OCI-LY7 (cell line): ENCODE data around the gene UBP1.

Experiments used
- CTCF ChIP-seq: fragments of 200-600 bp; sonication (generic); conservative IDR thresholded peaks from 2 replicates; pipeline ENCODE4 v1.5.1; 2014; ENCODE audit warnings: mild to moderate bottlenecking, antibody characterized with exemption, low read length, moderate library complexity, mixed read lengths
- EZH2phosphoT487 ChIP-seq: fragments of 200-600 bp; sonication (generic); IDR thresholded peaks from 2 replicates; pipeline ENCODE4 v1.6.1; 2018; ENCODE audit warnings: low read depth, borderline replicate concordance, mild to moderate bottlenecking, mixed run types, antibody characterized with exemption, low read length, moderate library complexity, mixed read lengths

- TF ChIP-seq CTCF (no peak), EZH2phosphoT487 (no peak)
Measured at GRCh38 chr3:33488246-33488645, 48.0 kb upstream of the UBP1 start.
